Urothelium cell line (cell line): ENCODE data around the gene PPP2R2B.

Experiments
- DNase-seq: peaks from one replicate; pipeline ENCODE4 v3.0.0; 2011; ENCODE audit warnings: low spot score, mixed read lengths
- FAIRE-seq: peaks from 2 replicates; lab custom pipeline; 2011; peaks lifted over from hg19 to GRCh38; lab: Jason Lieb, UNC

PPP2R2B gene

DNA sequence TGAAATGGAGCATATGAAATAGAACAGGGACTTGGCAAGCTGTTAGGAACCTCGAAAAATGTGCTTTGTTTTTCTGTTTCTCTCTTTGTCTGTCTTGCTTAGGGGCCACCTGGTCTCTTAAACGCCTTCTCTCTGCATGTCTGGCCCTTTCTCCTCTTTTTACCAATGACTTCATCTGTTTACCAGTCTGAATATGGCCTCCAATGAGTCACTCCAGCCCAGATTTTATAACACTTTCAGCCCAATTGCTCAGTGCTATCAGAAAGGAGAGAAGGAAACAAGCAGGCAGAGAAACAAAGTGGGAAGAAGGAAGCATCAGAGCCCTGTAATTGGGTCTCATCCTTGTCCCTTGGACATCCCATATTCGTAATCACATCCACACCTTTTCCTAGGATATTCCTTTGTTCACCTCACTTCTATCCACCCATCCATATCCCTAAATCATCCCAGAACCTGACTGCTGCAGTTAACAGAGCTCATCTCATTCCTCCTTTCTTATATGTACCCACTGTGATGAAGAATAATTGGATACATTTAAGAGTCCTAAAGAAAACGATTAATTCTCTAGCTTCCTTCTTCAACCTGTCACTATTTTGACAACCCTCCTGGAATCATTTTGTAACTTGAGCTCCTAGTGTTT lies 210.8 kb downstream of the PPP2R2B start:
- DNase-seq (peak; percentile 56), FAIRE-seq (no peak)

DNA sequence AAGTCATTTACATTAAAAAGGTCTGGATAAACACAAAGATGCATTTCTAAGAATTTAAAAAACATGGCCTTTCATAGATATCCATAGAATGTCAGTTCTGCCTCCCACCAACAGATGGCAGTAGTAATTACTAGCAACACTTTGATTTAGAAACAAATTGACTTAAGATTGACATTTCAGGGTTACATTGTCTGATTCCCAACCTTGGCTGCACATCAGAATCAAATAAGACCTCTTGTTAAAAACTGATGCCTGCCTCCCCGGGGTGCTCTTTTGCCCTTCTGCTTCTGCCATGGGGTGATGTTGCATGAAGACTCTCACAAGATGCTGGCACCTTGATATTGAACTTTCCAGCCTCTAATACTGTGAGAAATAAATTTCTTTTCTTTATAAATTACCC lies 216.3 kb downstream of the PPP2R2B start:
- DNase-seq (no peak), FAIRE-seq (no peak)

DNA sequence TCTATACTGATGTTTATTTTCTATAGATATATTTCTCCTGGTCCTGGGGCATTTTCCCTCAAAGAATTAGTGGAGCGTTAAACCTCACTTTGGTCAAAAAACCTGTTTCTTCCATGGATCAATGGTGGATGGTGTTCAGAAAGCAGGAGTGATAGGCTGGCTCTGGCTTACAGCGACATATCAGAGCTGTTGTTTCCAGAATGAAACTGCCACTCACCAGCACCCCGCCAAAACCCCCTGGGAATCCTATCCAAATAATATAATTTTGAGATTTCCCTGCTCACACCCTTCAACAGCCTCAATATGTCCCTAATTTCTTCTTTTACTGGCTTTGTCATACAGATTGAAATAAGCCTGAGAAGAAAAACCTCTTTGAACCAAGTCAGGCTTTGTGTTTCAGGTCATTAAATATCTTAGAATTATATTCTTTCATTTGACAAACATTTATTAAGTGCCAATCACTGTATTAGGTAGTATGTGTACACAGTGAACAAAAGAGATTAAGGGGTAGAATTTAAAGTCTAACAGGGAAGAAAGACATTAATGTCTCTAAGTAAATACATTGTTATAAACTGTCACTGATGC lies 218.1 kb downstream of the PPP2R2B start:
- DNase-seq: no peak
- no peak for FAIRE-seq

DNA sequence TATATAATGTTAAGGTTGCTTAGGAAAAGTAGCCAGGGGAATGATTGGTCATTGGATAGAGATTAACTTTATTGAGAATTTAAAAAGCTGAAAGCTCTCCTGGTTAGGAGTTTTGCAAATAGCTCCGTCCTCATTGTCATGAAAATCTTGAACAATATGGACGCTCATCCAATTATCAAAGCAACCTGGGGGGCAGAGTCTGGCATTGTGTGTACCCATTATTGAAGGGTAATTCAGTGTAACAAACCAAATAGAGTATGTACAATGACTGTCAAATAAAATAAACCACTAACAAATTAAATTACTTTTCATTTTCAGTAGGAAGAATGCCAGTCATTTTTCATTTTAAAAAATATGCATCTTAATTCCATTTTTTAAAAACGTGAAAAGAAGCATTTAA lies 218.6 kb downstream of the PPP2R2B start:
- no peak for FAIRE-seq
- no peak for DNase-seq

GRCh38 chr5:146656703-146657102 lies 221.9 kb downstream of the PPP2R2B start:
- no peak for DNase-seq
- no peak for FAIRE-seq

DNA sequence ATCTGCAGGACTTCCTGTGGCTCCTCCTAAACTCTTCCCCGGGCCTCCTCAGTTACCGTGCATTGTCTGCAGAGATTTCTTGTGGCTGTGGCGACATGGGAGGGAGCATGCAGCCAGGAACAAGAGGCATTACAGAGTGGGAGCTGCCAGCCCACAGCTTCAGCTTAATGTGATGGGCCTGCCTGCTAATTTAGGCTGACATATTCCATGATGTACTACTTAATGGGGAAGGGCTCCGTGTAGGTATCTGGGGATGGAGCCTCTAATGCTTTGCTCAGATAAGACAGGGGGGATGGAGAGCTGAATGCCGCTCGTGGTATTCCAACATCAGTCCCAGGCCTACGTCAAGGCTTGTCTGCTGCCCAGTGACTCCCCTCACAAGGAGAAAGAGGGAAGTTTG lies 225.0 kb downstream of the PPP2R2B start:
- no peak for DNase-seq
- no peak for FAIRE-seq

DNA sequence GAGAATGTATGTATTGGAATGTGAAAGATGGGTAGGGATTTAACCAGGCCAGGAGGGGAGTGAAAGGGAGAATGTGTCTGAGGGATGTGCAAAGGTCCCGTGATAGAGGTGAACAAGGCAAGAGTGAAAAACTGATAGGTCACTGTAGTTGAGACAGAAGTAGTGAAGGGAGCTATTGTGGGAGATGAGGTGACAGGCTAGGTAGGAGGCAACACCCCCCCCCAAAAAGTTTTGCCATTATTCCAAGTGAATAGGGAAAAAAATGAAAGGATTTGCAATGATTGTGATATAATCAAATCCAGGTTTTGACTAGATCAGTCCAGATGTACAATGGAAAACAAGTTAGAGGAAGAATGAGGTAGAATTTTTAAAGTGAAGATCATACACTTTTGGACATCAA lies 226.0 kb downstream of the PPP2R2B start:
- DNase-seq (no peak), FAIRE-seq (no peak)

DNA sequence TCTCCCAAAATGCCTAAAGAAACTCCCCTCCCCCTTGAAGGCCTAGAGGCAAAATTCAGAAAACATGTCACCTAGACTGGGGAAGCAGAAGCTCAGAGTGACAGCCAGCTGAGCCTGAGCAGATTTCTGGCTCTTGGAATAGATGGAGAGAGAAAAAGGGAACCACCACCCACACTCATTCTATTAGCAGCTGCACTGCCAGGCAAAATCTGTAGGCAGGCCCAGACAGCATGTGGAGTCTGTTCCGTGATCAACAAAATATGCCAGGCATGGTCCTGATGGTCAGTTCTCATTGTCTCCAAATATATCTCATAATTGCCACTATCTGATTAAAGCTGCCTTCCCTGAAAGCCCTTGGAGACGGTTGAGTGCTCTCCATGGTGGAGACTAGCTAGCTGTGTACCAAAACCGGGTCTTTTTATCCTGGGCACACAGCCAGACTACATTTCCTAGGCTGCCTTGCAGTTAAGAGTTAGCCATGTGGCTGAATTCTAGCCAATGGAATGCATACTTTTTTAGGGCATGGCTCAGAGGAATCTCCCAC lies 230.8 kb downstream of the PPP2R2B start:
- DNase-seq (no peak), FAIRE-seq (peak; percentile 50)

GRCh38 chr5:146646441-146646840 lies 232.1 kb downstream of the PPP2R2B start:
- no peak for FAIRE-seq
- no peak for DNase-seq

- FAIRE-seq (no peak), DNase-seq (no peak)
Measured at GRCh38 chr5:146645342-146645741, 233.2 kb downstream of the PPP2R2B start.

- FAIRE-seq: no peak
- no peak for DNase-seq
Measured at GRCh38 chr5:146644831-146645230, 233.7 kb downstream of the PPP2R2B start.

DNA sequence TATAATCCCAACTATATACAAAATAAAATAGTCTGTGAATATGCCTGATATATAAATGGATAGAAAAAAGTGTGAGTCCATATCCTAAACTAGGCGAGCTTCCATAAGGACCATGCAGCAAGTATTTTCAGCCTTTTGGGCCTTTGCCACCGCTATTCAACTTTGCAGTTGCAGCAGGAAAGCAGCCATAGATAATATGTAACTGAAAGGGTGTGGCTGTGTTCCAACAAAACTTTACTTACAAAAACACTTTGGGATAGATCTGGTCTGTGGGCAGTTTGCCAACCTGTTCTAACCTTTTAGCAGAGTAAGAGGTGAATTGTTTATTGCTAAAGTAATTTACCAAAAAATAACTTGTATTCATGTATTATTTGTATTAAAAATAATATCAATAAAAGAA lies 234.8 kb downstream of the PPP2R2B start:
- DNase-seq: no peak
- FAIRE-seq: no peak

DNA sequence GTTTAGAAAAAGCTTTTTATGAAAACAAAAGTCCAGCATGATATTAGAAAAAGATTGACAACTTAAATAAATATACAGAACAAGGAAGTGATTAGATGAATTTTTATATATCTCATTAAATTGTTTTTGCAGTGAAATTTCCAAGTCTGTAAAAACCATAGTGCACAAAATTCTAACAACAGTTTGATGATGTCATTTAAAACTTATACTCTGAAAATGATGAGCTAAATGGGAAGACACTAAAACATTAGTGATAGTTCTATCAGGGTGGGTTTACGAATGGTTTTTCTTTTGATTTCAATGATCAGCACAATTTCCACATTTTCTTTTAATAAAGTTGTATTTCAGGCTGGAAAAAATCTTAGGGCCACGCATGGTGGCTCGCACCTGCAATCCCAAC lies 236.1 kb downstream of the PPP2R2B start:
- FAIRE-seq (no peak), DNase-seq (no peak)

- DNase-seq: no peak
Measured at GRCh38 chr5:146641941-146642340, 236.6 kb downstream of the PPP2R2B start.

GRCh38 chr5:146640285-146640896 lies 238.2 kb downstream of the PPP2R2B start:
- DNase-seq (no peak), FAIRE-seq (no peak)

More at GRCh38 chr5:146641941-146642340, 236.6 kb downstream of the PPP2R2B start:
- FAIRE-seq: no peak

GRCh38 chr5:146635443-146635842 lies 243.1 kb downstream of the PPP2R2B start:
- DNase-seq (no peak), FAIRE-seq (no peak)

DNA sequence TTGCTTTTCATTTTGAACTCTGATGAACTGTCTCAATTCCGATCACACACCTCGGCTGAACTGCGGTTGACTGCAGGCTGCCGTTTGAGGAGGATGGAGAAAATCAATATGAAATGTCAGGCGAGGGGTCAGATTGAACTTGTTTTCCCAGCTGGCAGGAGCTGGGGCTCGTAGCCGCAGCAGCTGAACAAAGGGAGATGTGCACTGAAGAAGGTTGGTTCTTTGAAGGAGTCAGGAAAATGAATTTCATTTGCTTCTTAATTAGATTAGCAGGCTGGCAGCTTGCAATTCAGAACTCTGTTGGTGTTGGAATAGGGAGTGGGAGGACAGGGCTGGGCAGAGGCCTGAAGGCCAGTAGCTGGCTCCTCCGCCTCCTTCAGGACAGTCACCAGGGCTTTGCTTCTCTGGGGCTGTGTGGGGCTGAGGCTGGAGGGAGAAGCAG lies 245.2 kb downstream of the PPP2R2B start:
- DNase-seq (no peak), FAIRE-seq (no peak)

DNA sequence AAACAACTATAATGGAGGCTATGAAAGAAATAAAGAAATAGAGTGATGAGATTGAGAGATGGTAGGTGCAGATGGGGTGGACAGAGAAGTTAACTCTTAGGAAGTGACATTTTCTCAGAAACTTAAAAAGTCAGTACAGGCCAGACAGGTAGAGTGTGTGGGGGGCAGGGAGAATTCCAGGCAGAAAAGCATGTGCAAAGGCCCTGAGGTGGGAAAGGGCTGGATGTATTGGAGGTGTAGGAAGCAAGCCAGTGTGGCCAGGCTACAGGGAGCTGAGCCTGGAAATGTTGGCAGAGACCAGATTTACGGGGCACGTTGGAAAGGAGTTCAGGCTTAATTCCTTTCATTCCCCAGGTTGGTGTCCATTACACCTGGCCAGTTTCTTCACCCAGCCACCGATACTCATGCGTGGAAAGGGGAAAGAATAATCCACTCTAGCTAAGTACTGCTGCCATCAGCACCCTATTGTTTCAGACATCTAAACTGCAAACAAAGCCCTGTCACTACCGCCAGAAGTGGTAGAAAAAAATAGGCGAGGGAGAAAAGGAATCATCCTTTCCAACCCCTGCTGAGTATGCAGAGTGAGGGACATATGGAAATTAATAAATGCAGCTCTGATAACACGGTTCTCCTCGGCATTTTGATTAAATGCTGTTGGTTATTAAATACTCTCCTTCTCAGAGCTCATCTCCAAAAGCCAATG lies 245.8 kb downstream of the PPP2R2B start:
- DNase-seq (no peak), FAIRE-seq (no peak)

- FAIRE-seq (peak; percentile 13), DNase-seq (no peak)
Measured at GRCh38 chr5:146630472-146630871, 248.1 kb downstream of the PPP2R2B start.

DNA sequence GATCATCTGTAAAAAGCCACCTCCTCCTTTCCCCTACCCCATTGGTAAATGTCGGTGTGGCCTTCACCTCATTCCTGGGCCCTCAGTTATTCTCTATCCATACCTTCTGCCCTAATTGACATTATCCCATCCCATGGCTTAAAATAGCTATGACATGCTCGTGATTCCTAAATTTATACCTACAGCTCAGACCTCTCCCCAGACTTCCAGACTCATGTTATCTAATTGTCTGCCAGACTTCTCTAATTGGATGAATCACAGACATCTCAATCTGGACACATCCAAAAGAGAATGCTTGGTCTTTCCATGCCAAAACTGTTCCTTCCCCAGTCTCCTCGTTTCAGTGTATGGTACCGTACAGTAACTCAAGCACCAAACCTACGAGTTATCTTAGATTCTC lies 249.6 kb downstream of the PPP2R2B start:
- no peak for DNase-seq
- no peak for FAIRE-seq

GRCh38 chr5:146626936-146627335 lies 251.6 kb downstream of the PPP2R2B start:
- FAIRE-seq (no peak), DNase-seq (no peak)

DNA sequence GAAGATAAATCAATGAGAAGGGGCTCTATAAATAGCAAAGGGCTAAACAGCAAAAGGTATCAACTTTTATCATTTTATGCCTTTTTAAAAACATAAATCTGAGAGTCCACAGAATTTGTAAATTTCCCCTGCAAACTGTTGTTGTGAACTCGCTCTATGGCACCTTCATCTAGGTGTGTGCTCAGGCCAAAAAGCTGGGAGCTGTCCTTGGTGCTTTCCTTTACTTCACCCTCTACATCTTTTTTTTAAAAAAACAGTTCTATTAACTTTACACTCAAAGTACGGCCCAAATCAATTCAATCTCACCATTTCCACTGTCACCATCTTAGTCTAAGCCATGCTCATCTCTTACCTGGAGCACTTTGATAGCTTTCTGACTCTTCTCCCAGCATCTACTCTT lies 254.4 kb downstream of the PPP2R2B start:
- FAIRE-seq (no peak), DNase-seq (no peak)
